ENCODE measurements around the gene NBPF4.
"Not testable (repeated sequence)": the region's sequence is repeated elsewhere in the genome, so short reads cannot be mapped to it uniquely, and the experiment has no call there.

The NBPF4 gene

DNA sequence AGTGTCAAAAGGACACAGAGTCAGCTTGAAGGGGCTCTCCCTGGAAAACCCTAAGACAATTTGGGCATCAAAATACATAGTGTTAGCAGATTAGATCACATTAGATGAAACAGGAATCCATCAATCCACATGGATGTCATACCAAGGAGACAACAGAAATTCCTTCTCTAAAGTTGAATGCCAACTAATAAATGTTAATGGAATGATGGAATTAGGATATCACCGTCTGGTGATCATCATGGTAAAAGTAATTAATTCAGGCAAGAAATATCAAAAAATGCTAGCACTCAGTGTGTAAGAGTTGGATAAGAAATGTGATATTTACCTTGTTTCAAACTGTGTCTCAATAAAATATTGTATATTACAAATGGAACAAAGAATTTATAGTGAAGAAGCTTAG lies 32.9 kb downstream of the NBPF4 start:
- TF ChIP-seq, protein P1, sequence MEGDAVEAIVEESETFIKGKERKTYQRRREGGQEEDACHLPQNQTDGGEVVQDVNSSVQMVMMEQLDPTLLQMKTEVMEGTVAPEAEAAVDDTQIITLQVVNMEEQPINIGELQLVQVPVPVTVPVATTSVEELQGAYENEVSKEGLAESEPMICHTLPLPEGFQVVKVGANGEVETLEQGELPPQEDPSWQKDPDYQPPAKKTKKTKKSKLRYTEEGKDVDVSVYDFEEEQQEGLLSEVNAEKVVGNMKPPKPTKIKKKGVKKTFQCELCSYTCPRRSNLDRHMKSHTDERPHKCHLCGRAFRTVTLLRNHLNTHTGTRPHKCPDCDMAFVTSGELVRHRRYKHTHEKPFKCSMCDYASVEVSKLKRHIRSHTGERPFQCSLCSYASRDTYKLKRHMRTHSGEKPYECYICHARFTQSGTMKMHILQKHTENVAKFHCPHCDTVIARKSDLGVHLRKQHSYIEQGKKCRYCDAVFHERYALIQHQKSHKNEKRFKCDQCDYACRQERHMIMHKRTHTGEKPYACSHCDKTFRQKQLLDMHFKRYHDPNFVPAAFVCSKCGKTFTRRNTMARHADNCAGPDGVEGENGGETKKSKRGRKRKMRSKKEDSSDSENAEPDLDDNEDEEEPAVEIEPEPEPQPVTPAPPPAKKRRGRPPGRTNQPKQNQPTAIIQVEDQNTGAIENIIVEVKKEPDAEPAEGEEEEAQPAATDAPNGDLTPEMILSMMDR (IDR thresholded peaks at IDR 0.05; ENCODE audit: extremely low read depth, missing control alignments) = no peak

DNA sequence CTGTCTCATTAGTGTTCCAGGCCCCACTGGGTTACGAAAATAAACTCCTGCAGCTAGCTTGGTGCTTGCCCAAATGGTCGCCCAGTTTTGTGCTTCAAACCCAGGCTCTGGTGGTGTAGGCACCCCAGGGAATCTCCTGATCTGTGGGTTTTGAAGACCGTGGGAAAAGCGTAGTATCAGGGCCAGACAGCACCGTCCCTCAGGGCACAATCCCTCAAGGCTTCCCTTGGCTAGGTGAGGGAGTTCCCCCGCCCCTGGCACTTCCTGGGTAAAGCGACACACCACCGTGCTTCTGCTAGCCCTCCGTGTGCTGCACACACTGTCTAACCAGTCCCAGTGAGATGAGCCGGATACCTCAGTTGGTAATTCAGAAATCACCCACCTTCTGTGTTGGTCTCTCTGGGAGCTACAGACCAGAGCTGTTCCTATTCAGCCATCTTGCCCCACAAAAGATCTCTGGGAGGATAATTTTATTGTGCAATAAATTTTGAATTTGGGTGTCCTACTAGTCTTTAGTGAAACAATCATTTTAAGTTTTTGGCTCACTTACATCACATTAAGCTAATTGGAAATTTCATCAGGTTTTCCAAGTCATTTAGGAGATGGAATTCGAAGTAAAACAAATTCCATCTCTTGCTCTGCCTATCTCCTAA lies 34.3 kb downstream of the NBPF4 start:
- TF ChIP-seq, protein P1 (IDR thresholded peaks at IDR 0.05; ENCODE audit: extremely low read depth, missing control alignments) = no peak
- DNase-seq (ENCODE audit: low spot score) = no peak

More for the DNA sequence above, 32.9 kb downstream of the NBPF4 start:
- no peak for DNase-seq (ENCODE audit: low spot score)

DNA sequence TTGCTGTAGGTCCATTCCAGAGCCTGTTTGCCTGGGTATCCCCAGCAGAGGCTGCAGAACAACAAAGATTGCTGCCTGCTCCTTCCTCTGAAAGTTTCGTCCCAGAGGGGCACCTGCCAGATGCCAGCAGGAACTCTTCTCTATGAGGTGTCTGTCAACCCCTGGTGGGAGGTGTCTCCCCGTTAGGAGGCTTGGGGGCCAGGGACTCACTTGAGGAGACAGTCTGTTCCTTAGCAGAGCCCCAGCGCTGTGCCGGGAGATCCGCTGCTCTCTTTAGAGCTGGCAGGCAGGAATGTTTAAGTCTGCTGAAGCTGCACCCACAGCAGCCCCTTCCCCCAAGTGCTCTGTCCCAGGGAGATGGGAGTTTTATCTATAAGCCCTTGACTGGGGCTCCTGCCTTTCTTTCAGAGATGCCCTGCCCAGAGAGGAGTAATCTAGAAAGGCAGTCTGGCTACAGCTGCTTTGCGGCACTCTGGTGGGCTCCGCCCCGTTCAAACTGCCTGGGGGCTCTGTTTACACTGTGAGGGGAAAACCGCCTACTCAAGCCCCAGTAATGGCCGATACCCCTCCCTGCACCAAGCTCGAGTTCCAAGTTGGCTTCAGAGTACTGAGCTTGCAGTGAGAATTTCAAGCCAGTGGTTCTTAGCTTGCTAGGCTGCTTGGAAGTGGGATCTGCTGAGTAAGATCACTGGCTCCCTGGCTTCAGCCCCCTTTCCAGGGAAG lies 35.0 kb downstream of the NBPF4 start:
- TF ChIP-seq, protein P1 (IDR thresholded peaks at IDR 0.05; ENCODE audit: extremely low read depth, missing control alignments) = no peak
- no peak for DNase-seq (ENCODE audit: low spot score)

DNA sequence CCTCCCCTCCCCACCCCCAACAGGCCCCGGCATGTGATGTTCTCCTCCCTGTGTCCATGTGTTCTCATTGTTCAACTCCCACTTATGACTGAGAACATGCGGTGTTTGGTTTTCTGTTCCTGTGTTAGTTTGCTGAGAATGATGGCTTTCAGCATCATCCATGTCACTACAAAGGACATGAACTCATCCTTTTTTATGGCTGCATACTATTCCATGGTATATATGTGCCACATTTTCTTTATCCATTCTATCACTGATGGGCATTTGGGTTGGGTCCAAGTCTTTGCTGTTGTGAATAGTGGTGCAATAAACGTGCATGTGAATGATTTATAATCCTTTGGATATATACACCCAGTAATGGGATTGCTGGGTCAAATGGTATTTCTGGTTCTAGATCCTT lies 40.3 kb downstream of the NBPF4 start:
- DNase-seq (ENCODE audit: low spot score) = not testable (repeated sequence)

DNA sequence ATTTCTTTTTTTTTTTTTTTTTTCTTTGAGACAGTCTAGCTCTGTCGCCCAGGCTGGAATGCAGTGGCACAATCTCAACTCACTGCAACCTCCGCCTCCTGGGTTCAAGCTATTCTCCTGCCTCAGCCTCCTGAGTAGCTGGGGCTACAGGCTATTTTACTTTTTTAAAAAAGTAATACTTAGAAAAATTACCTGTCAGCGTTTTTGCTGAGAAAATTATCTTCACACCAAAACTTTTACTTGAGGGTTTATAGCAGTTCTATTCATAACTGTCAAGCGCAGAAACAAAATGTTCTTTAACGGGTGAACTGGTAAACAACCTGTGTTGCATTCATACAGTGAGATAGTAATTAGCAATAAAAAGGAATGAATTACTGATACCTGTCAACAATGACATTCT lies 42.2 kb downstream of the NBPF4 start:
- DNase-seq (ENCODE audit: low spot score) = no peak

DNA sequence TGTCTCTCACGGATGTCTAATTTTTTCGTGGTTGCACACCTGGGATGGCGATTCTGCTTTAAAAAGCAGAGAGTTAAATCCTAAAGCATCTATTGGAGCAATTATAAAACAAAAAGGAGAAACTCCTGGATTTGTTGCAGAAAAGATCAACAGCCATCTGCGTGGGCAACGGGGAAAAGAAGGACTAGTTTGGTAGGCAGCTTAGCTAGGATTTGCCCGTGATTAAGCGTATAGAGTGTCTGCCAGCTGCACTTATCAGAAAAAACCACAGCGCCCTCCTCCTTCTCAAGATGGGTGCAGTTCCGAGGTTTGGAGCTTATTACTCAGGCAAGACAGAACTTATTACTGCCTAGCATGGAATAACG lies 43.2 kb downstream of the NBPF4 start:
- TF ChIP-seq, protein P1 (IDR thresholded peaks at IDR 0.05; ENCODE audit: extremely low read depth, missing control alignments) = no peak
- DNase-seq (ENCODE audit: low spot score) = peak; percentile 57

More for the DNA sequence above, 42.2 kb downstream of the NBPF4 start:
- TF ChIP-seq, protein P1 (IDR thresholded peaks at IDR 0.05; ENCODE audit: extremely low read depth, missing control alignments) = no peak

DNA sequence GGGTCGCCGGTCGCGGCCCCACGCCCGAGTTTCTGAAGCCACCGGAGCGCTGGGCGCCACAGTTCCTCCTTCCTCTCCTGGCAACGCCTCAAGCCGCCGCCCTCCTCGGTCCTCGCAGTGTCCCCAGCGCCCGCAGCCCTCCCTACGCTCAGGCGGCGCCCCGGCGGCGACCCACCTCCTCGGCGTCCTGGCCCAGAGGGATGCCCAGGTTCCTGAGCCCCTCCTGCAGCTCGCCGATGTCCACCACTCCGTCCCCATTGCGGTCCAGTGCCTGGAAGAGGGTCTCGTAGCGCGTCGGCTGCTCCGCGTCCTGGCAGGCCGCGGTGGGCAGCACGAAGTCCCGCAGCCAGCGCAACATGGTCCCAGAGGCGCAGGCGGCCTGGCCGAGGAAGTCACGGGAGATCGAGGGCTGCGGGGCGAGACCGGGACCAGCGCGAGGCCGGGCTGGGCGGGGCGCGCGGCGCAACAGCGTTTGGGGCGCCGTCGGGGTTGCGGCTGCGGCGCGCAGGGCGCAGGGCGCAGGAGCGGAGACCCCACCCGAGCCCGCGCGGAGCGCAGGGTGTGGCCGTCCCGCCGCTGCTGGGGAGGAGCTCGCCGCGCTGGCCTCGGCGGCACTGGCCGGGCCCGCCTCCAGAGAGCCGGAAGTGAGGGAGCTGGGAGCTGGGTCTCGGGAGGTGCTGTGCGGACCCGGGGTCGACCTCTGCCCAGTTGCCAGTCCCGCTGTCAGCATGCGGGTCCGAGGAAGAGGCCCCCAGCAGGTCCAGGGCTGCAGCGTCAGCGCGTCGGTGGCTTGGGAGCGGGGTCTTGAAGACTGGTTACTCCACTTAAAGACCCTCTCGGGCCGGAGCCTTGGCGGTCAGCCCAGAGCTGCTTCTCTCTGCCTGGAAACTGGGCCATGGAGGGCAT lies 43.8 kb downstream of the NBPF4 start, which contains the start of gene SLC25A24:
Gene SLC25A24 (minus strand): TSS at position 563 of the 906 bp plus-strand sequence. CDS start 205 bp downstream, at position 358.
- TF ChIP-seq, protein P1 (IDR thresholded peaks at IDR 0.05; ENCODE audit: extremely low read depth, missing control alignments) = no peak
- DNase-seq (ENCODE audit: low spot score) = peak; percentile 82
